HepG2 (cell line): ENCODE measurements around the gene PLSCR3. TPM values are rescaled to one million over a fixed set of nuclear protein-coding genes. Genes with fewer than 3 reads are reported as not detected.
A peak's percentile ranks its signal among the peaks of the same experiment; 100 is the strongest.

ENCODE experiments used
- ATM ChIP-seq: fragments of 450-650 bp; IDR thresholded peaks from 2 replicates; pipeline ENCODE4 v1.7.1; 2017; ENCODE audit warnings: mild to moderate bottlenecking, borderline replicate concordance
- CCAR2 ChIP-seq: fragments of 200-400 bp; formaldehyde crosslinking; optimal IDR thresholded peaks from 2 replicates; pipeline ENCODE3; 2018; ENCODE audit warnings: low read depth, mild to moderate bottlenecking, low read length, moderate library complexity
- DMAP1 ChIP-seq: IDR thresholded peaks from 2 replicates; pipeline ENCODE4 v1.6.1; 2016
- FOXJ3 ChIP-seq: sonication (generic); formaldehyde crosslinking; IDR thresholded peaks from 2 replicates; pipeline ENCODE4 v1.4.0; 2020; ENCODE audit warnings: missing genetic modification reagents, mild to moderate bottlenecking, borderline replicate concordance
- ISX ChIP-seq: sonication (generic); formaldehyde crosslinking; conservative IDR thresholded peaks from 2 replicates; pipeline ENCODE4 v1.5.0; 2020; ENCODE audit warnings: missing genetic modification reagents
- KDM2A ChIP-seq: sonication (generic); formaldehyde crosslinking; IDR thresholded peaks from 2 replicates; pipeline ENCODE4 v1.4.0; 2020; ENCODE audit warnings: low read depth, missing genetic modification reagents, borderline replicate concordance
- KIAA2018 ChIP-seq: sonication (generic); formaldehyde crosslinking; IDR thresholded peaks from 2 replicates; pipeline ENCODE4 v1.5.0; 2020; ENCODE audit warnings: mild to moderate bottlenecking, missing genetic modification reagents, borderline replicate concordance
- KLF13 ChIP-seq: sonication (generic); formaldehyde crosslinking; IDR thresholded peaks from 2 replicates; pipeline ENCODE4 v1.4.0; 2020; ENCODE audit warnings: mild to moderate bottlenecking, missing genetic modification reagents
- MBD4 ChIP-seq: IDR thresholded peaks from 2 replicates; pipeline ENCODE4 v1.6.1; 2012; ENCODE audit warnings: low read length, inconsistent platforms, borderline replicate concordance
- MTF1 ChIP-seq: sonication (generic); formaldehyde crosslinking; IDR thresholded peaks from 2 replicates; pipeline ENCODE4 v1.5.0; 2020; ENCODE audit warnings: missing genetic modification reagents
- MXD3 ChIP-seq: IDR thresholded peaks from 2 replicates; pipeline ENCODE4 v1.6.1; 2016; ENCODE audit warnings: mild to moderate bottlenecking, missing biosample characterization, missing genetic modification reagents
- SAP130 ChIP-seq: IDR thresholded peaks from 2 replicates; pipeline ENCODE4 v1.6.1; 2016; ENCODE audit warnings: low read depth
- SIX1 ChIP-seq: sonication (generic); formaldehyde crosslinking; IDR thresholded peaks from 2 replicates; pipeline ENCODE4 v1.4.0; 2020; ENCODE audit warnings: missing genetic modification reagents, borderline replicate concordance
- SMARCC2 ChIP-seq: fragments of 450-650 bp; IDR thresholded peaks from 2 replicates; pipeline ENCODE4 v1.6.1; 2017; ENCODE audit warnings: antibody characterized with exemption, mild to moderate bottlenecking
- YEATS2 ChIP-seq: sonication (generic); formaldehyde crosslinking; IDR thresholded peaks from 2 replicates; pipeline ENCODE4 v1.4.0; 2020; ENCODE audit warnings: missing genetic modification reagents, borderline replicate concordance
- ZFP1 ChIP-seq: IDR thresholded peaks from 2 replicates; pipeline ENCODE4 v1.6.1; 2016
- ZNF543 ChIP-seq: sonication (generic); formaldehyde crosslinking; IDR thresholded peaks from 2 replicates; pipeline ENCODE4 v1.4.0; 2020; ENCODE audit warnings: mild to moderate bottlenecking, missing genetic modification reagents
- ZNF589 ChIP-seq: sonication (generic); formaldehyde crosslinking; conservative IDR thresholded peaks from 2 replicates; pipeline ENCODE4 v1.8.0; 2022; ENCODE audit warnings: mild to moderate bottlenecking, moderate library complexity, missing genetic modification reagents
- ZNF672 ChIP-seq: sonication (generic); formaldehyde crosslinking; IDR thresholded peaks from 2 replicates; pipeline ENCODE4 v1.8.1; 2022; ENCODE audit warnings: missing genetic modification reagents
- polyA plus RNA-seq, 8 experiments: library from polyadenylated mRNA; depleted of rRNA in 3 of 8; stranded (reverse) in 7 of 8; unstranded in 1 of 8; fragments of >200 nt; fragmentation: Illumina TruSeq in 4 of 8; extraction: Trizol in 4 of 8; gene quantifications; 2 replicates each; pipeline versions ENCODE4 v1.2.1 to v1.2.3, GENCODE V29; 2011 to 2016; ENCODE audit warnings: low read depth in 4 of 8, missing spikeins in 1 of 8, mixed read lengths in 1 of 8; ENCODE audit not compliant: insufficient read depth in 1 of 8
- total RNA-seq, 5 experiments: library from RNA; depleted of rRNA; stranded (reverse); fragments of >200 nt; fragmentation: Illumina TruSeq; extraction: Trizol; gene quantifications; 2 replicates each; pipeline ENCODE4 v1.2.3, GENCODE V29; 2016; ENCODE audit warnings: low read depth in 1 of 5
- TF ChIP-seq, protein P1 (sequence below): sonication (generic); formaldehyde crosslinking; IDR thresholded peaks from 2 replicates; pipeline ENCODE4 v1.5.0; 2020; ENCODE audit warnings: mild to moderate bottlenecking, low read depth, missing genetic modification reagents, borderline replicate concordance
- TF ChIP-seq, protein P2 (sequence below): sonication (generic); formaldehyde crosslinking; IDR thresholded peaks from 2 replicates; pipeline ENCODE4 v1.4.0; 2020; ENCODE audit warnings: missing genetic modification reagents, borderline replicate concordance

The PLSCR3 gene
- total and polyA plus RNA-seq, 2 of the 13 experiments (the other 11 are each of a cell fraction or from before 2014, with no cell fraction given): 5.6 to 6.2 TPM

- no peak for TF ChIP-seq KIAA2018 (CRISPR knock-in tag)
- peak; percentile 46; the same call in 1 of the 2 replicates for TF ChIP-seq YEATS2 (CRISPR knock-in tag)
- TF ChIP-seq DMAP1: peak; percentile 64; the same call in 1 of the 2 replicates
- no peak for TF ChIP-seq FOXJ3 (CRISPR knock-in tag)
- no peak for TF ChIP-seq ZNF672 (CRISPR knock-in tag)
- TF ChIP-seq, protein P1, sequence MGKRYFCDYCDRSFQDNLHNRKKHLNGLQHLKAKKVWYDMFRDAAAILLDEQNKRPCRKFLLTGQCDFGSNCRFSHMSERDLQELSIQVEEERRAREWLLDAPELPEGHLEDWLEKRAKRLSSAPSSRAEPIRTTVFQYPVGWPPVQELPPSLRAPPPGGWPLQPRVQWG (CRISPR knock-in tag): no peak
- TF ChIP-seq ZNF543 (CRISPR knock-in tag): 0 out of 2 replicates have a peak, but pooled peaks have one; percentile 13
- no peak for TF ChIP-seq MTF1 (CRISPR knock-in tag)
- TF ChIP-seq MBD4: no peak
- no peak for TF ChIP-seq SIX1 (CRISPR knock-in tag)
- no peak for TF ChIP-seq ISX (CRISPR knock-in tag)
- TF ChIP-seq MXD3 (CRISPR knock-in tag): no peak
- TF ChIP-seq KLF13: no peak
- no peak for TF ChIP-seq CCAR2
- TF ChIP-seq SAP130 (CRISPR knock-in tag): peak; percentile 75
- no peak for TF ChIP-seq ATM
- no peak for TF ChIP-seq ZFP1 (CRISPR knock-in tag)
- no peak for TF ChIP-seq SMARCC2
- TF ChIP-seq ZNF589 (CRISPR knock-in tag): peak; percentile 37; the same call in 1 of the 2 replicates
- peak; percentile 58 for TF ChIP-seq KDM2A (CRISPR knock-in tag)
- TF ChIP-seq, protein P2, sequence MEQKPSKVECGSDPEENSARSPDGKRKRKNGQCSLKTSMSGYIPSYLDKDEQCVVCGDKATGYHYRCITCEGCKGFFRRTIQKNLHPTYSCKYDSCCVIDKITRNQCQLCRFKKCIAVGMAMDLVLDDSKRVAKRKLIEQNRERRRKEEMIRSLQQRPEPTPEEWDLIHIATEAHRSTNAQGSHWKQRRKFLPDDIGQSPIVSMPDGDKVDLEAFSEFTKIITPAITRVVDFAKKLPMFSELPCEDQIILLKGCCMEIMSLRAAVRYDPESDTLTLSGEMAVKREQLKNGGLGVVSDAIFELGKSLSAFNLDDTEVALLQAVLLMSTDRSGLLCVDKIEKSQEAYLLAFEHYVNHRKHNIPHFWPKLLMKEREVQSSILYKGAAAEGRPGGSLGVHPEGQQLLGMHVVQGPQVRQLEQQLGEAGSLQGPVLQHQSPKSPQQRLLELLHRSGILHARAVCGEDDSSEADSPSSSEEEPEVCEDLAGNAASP: peak; percentile 37; the same call in 1 of the 2 replicates
Observed at GRCh38 chr17:7394452-7395191, at the start of gene PLSCR3 (continued).
